Stomach (tissue), 4 donors: ENCODE measurements around the gene ABCA13.

Source experiments
- POLR2AphosphoS5 ChIP-seq, 3 donors: sonication (generic); formaldehyde crosslinking; IDR thresholded peaks; one replicate each; pipeline ENCODE4 v1.6.1; 2016; ENCODE audit warnings: antibody characterized with exemption in 3 of 3
- TF ChIP-seq, protein P1 (sequence below), 7 experiments: fragments of 450-650 bp in 4 of 7; fragments of 200-600 bp in 3 of 7; sonication (generic) in 3 of 7; IDR thresholded peaks; one replicate each; pipeline ENCODE4 v1.5.1; 2016 to 2019; ENCODE audit warnings: antibody characterized with exemption in 7 of 7, control low read depth in 2 of 7, mild to moderate bottlenecking in 1 of 7

DNA sequence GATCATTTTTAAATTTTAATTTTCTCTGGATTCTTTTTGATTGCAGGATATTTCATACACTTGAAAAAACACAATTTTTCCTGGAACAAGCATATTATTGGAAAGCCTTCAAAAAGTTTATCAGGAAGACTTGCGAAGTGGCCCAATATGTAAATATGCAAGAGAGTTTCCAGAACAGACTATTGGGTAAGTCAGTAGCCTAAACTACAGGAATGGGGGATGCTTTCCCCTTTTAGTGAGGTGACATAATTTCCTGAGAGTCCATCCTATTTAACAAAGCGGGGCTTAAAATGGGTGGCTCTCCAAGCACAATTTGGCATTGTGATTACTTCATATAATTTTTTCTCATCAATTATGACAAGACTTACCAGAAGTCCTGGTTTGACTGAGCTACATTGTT lies 77.9 kb downstream of the ABCA13 start:
- TF ChIP-seq, protein P1, sequence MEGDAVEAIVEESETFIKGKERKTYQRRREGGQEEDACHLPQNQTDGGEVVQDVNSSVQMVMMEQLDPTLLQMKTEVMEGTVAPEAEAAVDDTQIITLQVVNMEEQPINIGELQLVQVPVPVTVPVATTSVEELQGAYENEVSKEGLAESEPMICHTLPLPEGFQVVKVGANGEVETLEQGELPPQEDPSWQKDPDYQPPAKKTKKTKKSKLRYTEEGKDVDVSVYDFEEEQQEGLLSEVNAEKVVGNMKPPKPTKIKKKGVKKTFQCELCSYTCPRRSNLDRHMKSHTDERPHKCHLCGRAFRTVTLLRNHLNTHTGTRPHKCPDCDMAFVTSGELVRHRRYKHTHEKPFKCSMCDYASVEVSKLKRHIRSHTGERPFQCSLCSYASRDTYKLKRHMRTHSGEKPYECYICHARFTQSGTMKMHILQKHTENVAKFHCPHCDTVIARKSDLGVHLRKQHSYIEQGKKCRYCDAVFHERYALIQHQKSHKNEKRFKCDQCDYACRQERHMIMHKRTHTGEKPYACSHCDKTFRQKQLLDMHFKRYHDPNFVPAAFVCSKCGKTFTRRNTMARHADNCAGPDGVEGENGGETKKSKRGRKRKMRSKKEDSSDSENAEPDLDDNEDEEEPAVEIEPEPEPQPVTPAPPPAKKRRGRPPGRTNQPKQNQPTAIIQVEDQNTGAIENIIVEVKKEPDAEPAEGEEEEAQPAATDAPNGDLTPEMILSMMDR (IDR thresholded peaks at IDR 0.05) = no peak
- TF ChIP-seq POLR2AphosphoS5 (IDR thresholded peaks at IDR 0.05) = no peak
